WERI-Rb-1 (cell line): ENCODE data around the gene CDC42EP5.
A peak's percentile ranks its signal among the peaks of the same experiment; 100 is the strongest.

Source experiments
- DNase-seq: peaks from one replicate; pipeline ENCODE4 v3.0.0-alpha.2; 2020
- H3K27ac ChIP-seq: fragments of 250-450 bp; sonication (Bioruptor Pico); 2 replicates; pipeline ENCODE4 v1.5.1; 2020; ENCODE audit warnings: mild to moderate bottlenecking, moderate library complexity
- H3K27me3 ChIP-seq: fragments of 250-450 bp; sonication (Bioruptor Pico); 2 replicates; pipeline ENCODE4 v1.5.1; 2021; ENCODE audit warnings: mild to moderate bottlenecking, low read depth, moderate library complexity; ENCODE audit not compliant: insufficient read depth, severe bottlenecking
- H3K36me3 ChIP-seq: fragments of 250-450 bp; sonication (Bioruptor Pico); 2 replicates; pipeline ENCODE4 v1.5.1; 2020; ENCODE audit warnings: mild to moderate bottlenecking, moderate library complexity
- H3K4me3 ChIP-seq: 2 replicates; pipeline ENCODE4 v1.5.1; 2011; ENCODE audit warnings: low read depth, mild to moderate bottlenecking, control low read depth, low read length
- H3K9me3 ChIP-seq: fragments of 250-450 bp; sonication (Bioruptor Pico); 2 replicates; pipeline ENCODE4 v1.5.1; 2021; ENCODE audit warnings: mild to moderate bottlenecking, moderate library complexity; ENCODE audit not compliant: severe bottlenecking
- CTCF ChIP-seq: IDR thresholded peaks from 2 replicates; pipeline ENCODE4 v1.5.1; 2011; ENCODE audit warnings: low read depth, mild to moderate bottlenecking, control low read depth, inconsistent platforms, low read length

The CDC42EP5 gene

GRCh38 chr19:54489341-54489740, 16.2 kb upstream of the CDC42EP5 start:
- H3K27me3 ChIP-seq: peaks cover 49% of the 10 kb centered on the region
- H3K4me3 ChIP-seq: no peak overlapping the region
- DNase-seq: no peak
- H3K9me3 ChIP-seq: no peaks in the 10 kb centered on the region
- H3K27ac ChIP-seq: no peak overlapping the region
- TF ChIP-seq CTCF: no peak
- no peaks in the 10 kb centered on the region for H3K36me3 ChIP-seq

- no peaks in the 10 kb centered on the region for H3K36me3 ChIP-seq
- no peaks in the 10 kb centered on the region for H3K9me3 ChIP-seq
- peaks cover 62% of the 10 kb centered on the region for H3K27me3 ChIP-seq
- TF ChIP-seq CTCF: no peak
- DNase-seq: no peak
- no peak overlapping the region for H3K4me3 ChIP-seq
- H3K27ac ChIP-seq: no peak overlapping the region
Measured at GRCh38 chr19:54485851-54486250, 12.8 kb upstream of the CDC42EP5 start.

GRCh38 chr19:54484451-54484850, 11.4 kb upstream of the CDC42EP5 start:
- H3K27ac ChIP-seq: no peak overlapping the region
- H3K36me3 ChIP-seq: no peaks in the 10 kb centered on the region
- no peak overlapping the region for H3K4me3 ChIP-seq
- no peak for DNase-seq
- H3K27me3 ChIP-seq: peaks cover 70% of the 10 kb centered on the region
- TF ChIP-seq CTCF: no peak
- H3K9me3 ChIP-seq: no peaks in the 10 kb centered on the region

GRCh38 chr19:54482889-54483288, 9.8 kb upstream of the CDC42EP5 start:
- Histone ChIP-seq H3K4me3 (no peak overlapping the region), H3K27me3 (peaks cover 86% of the 10 kb centered on the region), H3K27ac (no peak overlapping the region), H3K9me3 (no peaks in the 10 kb centered on the region), H3K36me3 (no peaks in the 10 kb centered on the region)
- no peak for TF ChIP-seq CTCF
- no peak for DNase-seq

GRCh38 chr19:54481326-54481930, 8.3 kb upstream of the CDC42EP5 start:
- no peaks in the 10 kb centered on the region for H3K36me3 ChIP-seq
- peak; percentile 73 for TF ChIP-seq CTCF
- peaks cover 80% of the 10 kb centered on the region for H3K27me3 ChIP-seq
- peaks cover 3% of the 10 kb centered on the region for H3K9me3 ChIP-seq
- H3K27ac ChIP-seq: no peak overlapping the region
- no peak for DNase-seq
- no peak overlapping the region for H3K4me3 ChIP-seq

- H3K27me3 ChIP-seq: peaks cover 72% of the 10 kb centered on the region
- no peak for TF ChIP-seq CTCF
- no peak overlapping the region for H3K4me3 ChIP-seq
- no peak overlapping the region for H3K27ac ChIP-seq
- H3K36me3 ChIP-seq: no peaks in the 10 kb centered on the region
- no peak for DNase-seq
- peaks cover 3% of the 10 kb centered on the region for H3K9me3 ChIP-seq
Measured at GRCh38 chr19:54480051-54480450, 7.0 kb upstream of the CDC42EP5 start.
